Stomach (tissue), 9 donors: Measurements from ENCODE around the gene EPHA7. TPM values are rescaled to one million over a fixed set of nuclear protein-coding genes. Genes with fewer than 3 reads are reported as not detected.

Experiments
- DNase-seq, 2 donors: peaks; one replicate each; pipeline versions ENCODE4 v3.0.0 to v3.0.0-alpha.2; 2013 to 2019
- H3K27ac ChIP-seq, 5 donors: fragments of 200-600 bp in 4 of 5; sonication (generic) in 4 of 5; one replicate each; pipeline ENCODE4 v1.5.1; 2013 to 2019; ENCODE audit warnings: mild to moderate bottlenecking in 1 of 5, moderate library complexity in 1 of 5
- H3K27me3 ChIP-seq, 3 donors: fragments of 200-600 bp; sonication (generic); one replicate each; pipeline ENCODE4 v1.5.1; 2017 to 2019; ENCODE audit warnings: mixed run types in 1 of 3
- H3K36me3 ChIP-seq, 4 donors: fragments of 200-600 bp; sonication (generic); 1 replicate in 3 of 4; 2 replicates in 1 of 4; pipeline ENCODE4 v1.5.1; 2016 to 2019
- H3K4me1 ChIP-seq, 4 donors: fragments of 200-600 bp; sonication (generic); one replicate each; pipeline ENCODE4 v1.5.1; 2016 to 2019
- H3K4me3 ChIP-seq, 4 donors: fragments of 200-600 bp; sonication (generic) in 3 of 4; one replicate each; pipeline ENCODE4 v1.5.1; 2016 to 2019; ENCODE audit warnings: mild to moderate bottlenecking in 1 of 4
- H3K9me3 ChIP-seq, 4 donors: fragments of 200-600 bp; sonication (generic); one replicate each; pipeline ENCODE4 v1.5.1; 2016 to 2019
- CTCF ChIP-seq, 7 experiments: fragments of 450-650 bp in 4 of 7; fragments of 200-600 bp in 3 of 7; sonication (generic) in 3 of 7; IDR thresholded peaks; one replicate each; pipeline ENCODE4 v1.5.1; 2016 to 2019; ENCODE audit warnings: antibody characterized with exemption in 7 of 7, control low read depth in 2 of 7, mild to moderate bottlenecking in 1 of 7
- EP300 ChIP-seq: sonication (generic); formaldehyde crosslinking; IDR thresholded peaks from one replicate; pipeline ENCODE4 v1.6.1; 2017; ENCODE audit warnings: antibody characterized with exemption
- POLR2A ChIP-seq, 4 donors: fragments of 450-650 bp; IDR thresholded peaks; one replicate each; pipeline ENCODE4 v1.6.1; 2016; ENCODE audit warnings: antibody characterized with exemption in 4 of 4, control low read depth in 2 of 4, mild to moderate bottlenecking in 1 of 4, moderate library complexity in 1 of 4
- POLR2AphosphoS5 ChIP-seq, 3 donors: sonication (generic); formaldehyde crosslinking; IDR thresholded peaks; one replicate each; pipeline ENCODE4 v1.6.1; 2016; ENCODE audit warnings: antibody characterized with exemption in 3 of 3
- WGBS, 5 donors: extraction: QIAGEN DNeasy Blood & Tissue Kit in 3 of 5; methylation state at CpG; one replicate each; pipeline versions ENCODE4 v1.1.5 to v1.1.7; 2013 to 2018; 5-methylcytosine and 5-hydroxymethylcytosine counted together
- intact Hi-C: fragments of 100-400 bp; cut with DNase I; formaldehyde crosslinking; loops from one replicate; pipeline ENCODE4 v1.15.1; 2023; ENCODE audit warnings: low total_unique reads
- polyA plus RNA-seq, 3 donors: library from polyadenylated mRNA; stranded (reverse); fragments of 200-250 nt; gene quantifications; one replicate each; pipeline ENCODE4 v1.2.3, GENCODE V29; 2013
- total RNA-seq, 5 donors: library from RNA; depleted of rRNA; stranded (reverse); fragments of >200 nt; gene quantifications; one replicate each; pipeline versions ENCODE4 v1.1.0 to v1.2.3, GENCODE V29; 2014 to 2016
- donor health status: healthy with polysubstance abuse.
- donor health status: Bipolar disorder and iron deficiency.
- donor health status: healthy.

The EPHA7 gene
- total and polyA plus RNA-seq, 8 donors, result 0.55 to 118 (median 7.6) TPM

- DNase-seq, result no peak
- WGBS, 5 donors, result 2 to 7% (median 6%) methylated on average over 27 of the region's 27 CpGs
- no peak for TF ChIP-seq EP300
- no peak for TF ChIP-seq POLR2A (IDR thresholded peaks at IDR 0.05)
- no peak for TF ChIP-seq CTCF (IDR thresholded peaks at IDR 0.05)
- TF ChIP-seq POLR2AphosphoS5 (IDR thresholded peaks at IDR 0.05), result no peak
- H3K27ac ChIP-seq, result peak overlapping the region in 4 of 5 donors; percentile 54 to 82 (median 77)
- H3K4me1 ChIP-seq, result peaks cover 17 to 42% (median 35%) of the 10 kb centered on the region in 4 donors
- no peaks in the 10 kb centered on the region for H3K36me3 ChIP-seq
- intact Hi-C loops, result no loop called here
- peak overlapping the region; percentile 58 to 76 (median 63) for H3K4me3 ChIP-seq
- peaks cover 0 to 8% (median 0%) of the 10 kb centered on the region in 4 donors for H3K9me3 ChIP-seq
- H3K27me3 ChIP-seq, result peaks cover 0 to 80% (median 34%) of the 10 kb centered on the region in 3 donors
Measured at GRCh38 chr6:93417421-93418013, 1.8 kb downstream of the EPHA7 start.

GRCh38 chr6:93416571-93417420 lies 2.6 kb downstream of the EPHA7 start:
- peak in 1 of 2 donors; percentile 75 for DNase-seq
- Histone ChIP-seq H3K4me3 (peak overlapping the region; percentile 58 to 76 (median 63)), H3K27ac (peak overlapping the region in 4 of 5 donors; percentile 54 to 82 (median 77)), H3K36me3 (no peaks in the 10 kb centered on the region), H3K9me3 (peaks cover 0 to 8% (median 0%) of the 10 kb centered on the region in 4 donors), H3K4me1 (peaks cover 17 to 42% (median 35%) of the 10 kb centered on the region in 4 donors), H3K27me3 (peaks cover 0 to 75% (median 34%) of the 10 kb centered on the region in 3 donors)
- 2 to 4% (median 4%) methylated on average over 56 to 77 of the region's 77 CpGs for WGBS, 5 donors
- intact Hi-C loops, result no loop called here
- TF ChIP-seq POLR2A (IDR thresholded peaks at IDR 0.05), result no peak
- TF ChIP-seq CTCF (IDR thresholded peaks at IDR 0.05), result no peak
- TF ChIP-seq EP300, result no peak

- TF ChIP-seq POLR2AphosphoS5 (IDR thresholded peaks at IDR 0.05), result no peak
- TF ChIP-seq EP300, result no peak
- TF ChIP-seq POLR2A (IDR thresholded peaks at IDR 0.05), result no peak
- TF ChIP-seq CTCF (IDR thresholded peaks at IDR 0.05), result no peak
- H3K4me1 ChIP-seq, result peaks cover 9 to 20% (median 17%) of the 10 kb centered on the region in 4 donors
- H3K4me3 ChIP-seq, result no peak overlapping the region
- H3K27ac ChIP-seq, result no peak overlapping the region
- H3K9me3 ChIP-seq, result no peaks in the 10 kb centered on the region
- intact Hi-C loops, result no loop called here
- peaks cover 0 to 40% (median 17%) of the 10 kb centered on the region in 3 donors for H3K27me3 ChIP-seq
- H3K36me3 ChIP-seq, result peaks cover 0 to 10% (median 0%) of the 10 kb centered on the region in 4 donors
- DNase-seq, result no peak
Measured at GRCh38 chr6:93413190-93413589, 6.2 kb downstream of the EPHA7 start.

GRCh38 chr6:93412452-93412851 lies 6.9 kb downstream of the EPHA7 start:
- peaks cover 0 to 33% (median 12%) of the 10 kb centered on the region in 3 donors for H3K27me3 ChIP-seq
- TF ChIP-seq POLR2A (IDR thresholded peaks at IDR 0.05) (no peak), POLR2AphosphoS5 (IDR thresholded peaks at IDR 0.05) (no peak), EP300 (no peak), CTCF (IDR thresholded peaks at IDR 0.05) (no peak)
- peaks cover 0 to 10% (median 0%) of the 10 kb centered on the region in 4 donors for H3K36me3 ChIP-seq
- no peaks in the 10 kb centered on the region for H3K9me3 ChIP-seq
- peaks cover 6 to 12% (median 12%) of the 10 kb centered on the region in 4 donors for H3K4me1 ChIP-seq
- intact Hi-C loops, result no loop called here
- H3K4me3 ChIP-seq, result no peak overlapping the region
- DNase-seq, result no peak
- H3K27ac ChIP-seq, result no peak overlapping the region
